T-helper 1 cell treated with Interleukin-12 subunit alpha and Interleukin-12 subunit beta and Interleukin-4 antibody, amounts not matched to agents 30 μg/mL and 1 μg/mL, for 36 hours (primary cell): Measurements from ENCODE around the gene MRPL52.
"Not testable (repeated sequence)": the region's sequence is repeated elsewhere in the genome, so short reads cannot be mapped to it uniquely, and the experiment has no call there.

Experiments used
- H3K27ac Mint-ChIP-seq: one replicate; pipeline ENCODE4 v1.8.0; 2021; ENCODE audit warnings: mild to moderate bottlenecking, mixed read lengths
- H3K27me3 Mint-ChIP-seq: one replicate; pipeline ENCODE4 v1.8.0; 2021; ENCODE audit warnings: low read depth, mixed read lengths
- H3K36me3 Mint-ChIP-seq: one replicate; pipeline ENCODE4 v1.8.0; 2021; ENCODE audit warnings: low read depth, mixed read lengths
- H3K4me1 Mint-ChIP-seq: one replicate; pipeline ENCODE4 v1.8.0; 2021; ENCODE audit warnings: low read depth, mixed read lengths
- H3K4me3 Mint-ChIP-seq: one replicate; pipeline ENCODE4 v1.8.0; 2021; ENCODE audit warnings: mild to moderate bottlenecking, moderate library complexity, mixed read lengths
- H3K9me3 Mint-ChIP-seq: one replicate; pipeline ENCODE4 v1.8.0; 2021; ENCODE audit warnings: mixed read lengths

MRPL52 gene

DNA sequence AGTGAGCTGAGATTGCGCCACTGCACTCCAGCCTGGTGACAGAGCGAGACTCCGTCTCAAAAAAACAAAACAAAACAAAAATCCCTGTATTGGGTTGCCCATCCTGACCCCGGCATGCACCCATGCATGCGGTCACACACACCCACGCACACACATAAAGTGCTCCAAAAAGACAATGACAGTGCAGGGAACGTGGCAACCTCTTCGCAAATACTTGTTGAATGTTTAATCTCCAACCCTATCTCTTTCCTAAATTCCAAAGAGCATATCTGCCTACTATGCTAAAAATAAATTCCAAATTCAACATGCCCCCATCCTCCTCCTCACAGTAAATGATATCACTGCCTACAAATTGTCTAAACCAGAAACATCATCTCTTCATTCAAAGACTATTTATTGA lies 28.0 kb upstream of the MRPL52 start:
- H3K27ac Mint-ChIP-seq: no peak overlapping the region
- H3K36me3 Mint-ChIP-seq: no peaks in the 10 kb centered on the region
- peaks cover 32% of the 10 kb centered on the region for H3K27me3 Mint-ChIP-seq
- no peaks in the 10 kb centered on the region for H3K4me1 Mint-ChIP-seq
- H3K4me3 Mint-ChIP-seq: no peak overlapping the region
- H3K9me3 Mint-ChIP-seq: no peaks in the 10 kb centered on the region

DNA sequence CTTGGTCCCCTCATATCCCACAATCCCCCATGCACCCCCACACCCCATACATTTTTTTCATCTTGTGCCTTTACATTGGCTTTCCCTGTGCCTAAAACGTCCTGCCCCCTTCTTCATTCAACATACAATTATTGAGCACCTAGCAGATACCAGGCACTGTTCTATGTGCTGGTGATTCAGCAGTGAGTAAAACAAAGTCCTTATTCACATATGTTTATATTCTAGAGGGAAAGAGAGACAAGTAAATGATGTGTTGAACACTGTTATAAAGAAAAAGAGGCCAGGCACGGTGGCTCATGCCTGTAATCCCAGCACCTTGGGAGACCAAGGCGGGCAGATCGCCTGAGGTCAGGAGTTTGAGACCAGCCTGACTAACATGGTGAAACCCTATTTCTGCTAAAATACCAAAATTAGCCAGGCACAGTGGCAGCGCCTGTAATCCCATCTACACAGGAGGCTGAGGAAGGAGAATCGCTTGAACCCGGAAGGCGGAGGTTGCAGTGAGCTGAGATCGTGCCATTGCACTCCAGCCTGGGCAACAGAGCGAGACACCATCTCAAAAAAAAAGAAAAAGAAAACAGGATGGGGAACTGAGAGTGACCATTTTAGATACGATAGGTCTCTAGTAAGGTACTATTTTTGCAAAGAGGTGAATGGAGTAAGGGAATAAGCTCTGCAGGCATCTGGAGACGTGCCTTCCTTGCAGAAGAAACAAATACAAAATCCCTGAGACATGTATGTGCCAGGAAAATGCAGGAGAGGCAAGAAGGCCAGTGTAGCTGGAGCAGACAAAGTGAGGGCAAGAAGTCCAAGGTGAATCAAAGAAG lies 26.6 kb upstream of the MRPL52 start:
- no peaks in the 10 kb centered on the region for H3K4me1 Mint-ChIP-seq
- H3K27me3 Mint-ChIP-seq: peaks cover 32% of the 10 kb centered on the region
- H3K4me3 Mint-ChIP-seq: no peak overlapping the region
- H3K27ac Mint-ChIP-seq: no peak overlapping the region
- H3K36me3 Mint-ChIP-seq: no peaks in the 10 kb centered on the region
- no peaks in the 10 kb centered on the region for H3K9me3 Mint-ChIP-seq

DNA sequence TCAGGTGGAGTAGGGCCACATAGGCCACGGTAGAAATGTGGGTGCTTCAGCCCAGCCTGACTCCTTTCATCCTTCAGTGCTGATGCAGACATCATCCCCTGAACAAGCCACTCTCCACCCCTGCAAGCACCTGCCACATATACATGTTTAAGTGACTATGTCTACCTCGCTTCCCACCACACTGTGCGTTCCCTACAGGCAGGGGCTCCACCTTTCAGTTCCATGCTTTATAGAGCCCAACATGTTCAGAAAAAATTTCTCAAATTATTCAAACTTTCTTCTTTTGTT lies 26.1 kb upstream of the MRPL52 start:
- Mint-ChIP-seq H3K36me3 (no peaks in the 10 kb centered on the region), H3K27me3 (peaks cover 30% of the 10 kb centered on the region), H3K4me3 (no peak overlapping the region), H3K9me3 (no peaks in the 10 kb centered on the region), H3K4me1 (no peaks in the 10 kb centered on the region), H3K27ac (no peak overlapping the region)

- not testable (repeated sequence) for H3K9me3 Mint-ChIP-seq, H3K27ac Mint-ChIP-seq, H3K4me3 Mint-ChIP-seq, H3K36me3 Mint-ChIP-seq, H3K4me1 Mint-ChIP-seq
- peaks cover 18% of the 10 kb centered on the region for H3K27me3 Mint-ChIP-seq
Observed at GRCh38 chr14:22805235-22805634, 24.5 kb upstream of the MRPL52 start.

DNA sequence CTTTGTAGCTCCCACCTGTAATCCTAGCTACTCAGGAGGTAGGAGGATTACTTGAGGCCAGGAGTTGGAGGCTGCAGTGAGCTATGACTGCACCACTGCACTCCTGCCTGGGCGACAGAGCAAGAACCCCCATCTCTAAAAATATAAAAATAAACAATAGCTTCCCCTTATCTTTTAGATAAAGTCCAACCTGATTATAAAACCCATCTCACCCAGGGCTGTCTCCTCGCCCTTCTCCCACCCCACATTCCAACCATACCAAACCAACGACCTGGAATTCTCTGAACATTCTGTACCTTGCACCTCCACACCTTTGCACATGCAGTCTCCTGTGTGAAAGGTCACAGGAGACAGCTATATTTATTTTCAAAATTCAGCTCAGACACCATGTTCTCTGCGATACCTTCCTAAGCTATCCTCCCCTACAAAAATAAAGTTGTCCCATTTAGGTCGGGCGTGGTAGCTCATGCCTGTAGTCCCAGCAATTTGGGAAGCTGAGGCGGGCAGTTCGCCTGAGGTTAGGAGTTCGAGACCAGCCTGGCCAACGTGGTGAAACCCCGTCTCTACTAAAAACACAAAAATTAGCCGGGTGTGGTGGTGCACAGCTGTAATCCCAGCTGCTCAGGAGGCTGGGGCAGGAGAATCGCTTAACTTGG lies 22.1 kb upstream of the MRPL52 start:
- H3K27me3 Mint-ChIP-seq: peaks cover 16% of the 10 kb centered on the region
- H3K36me3 Mint-ChIP-seq: no peaks in the 10 kb centered on the region
- H3K4me1 Mint-ChIP-seq: peaks cover 3% of the 10 kb centered on the region
- no peak overlapping the region for H3K4me3 Mint-ChIP-seq
- no peak overlapping the region for H3K27ac Mint-ChIP-seq
- no peaks in the 10 kb centered on the region for H3K9me3 Mint-ChIP-seq

DNA sequence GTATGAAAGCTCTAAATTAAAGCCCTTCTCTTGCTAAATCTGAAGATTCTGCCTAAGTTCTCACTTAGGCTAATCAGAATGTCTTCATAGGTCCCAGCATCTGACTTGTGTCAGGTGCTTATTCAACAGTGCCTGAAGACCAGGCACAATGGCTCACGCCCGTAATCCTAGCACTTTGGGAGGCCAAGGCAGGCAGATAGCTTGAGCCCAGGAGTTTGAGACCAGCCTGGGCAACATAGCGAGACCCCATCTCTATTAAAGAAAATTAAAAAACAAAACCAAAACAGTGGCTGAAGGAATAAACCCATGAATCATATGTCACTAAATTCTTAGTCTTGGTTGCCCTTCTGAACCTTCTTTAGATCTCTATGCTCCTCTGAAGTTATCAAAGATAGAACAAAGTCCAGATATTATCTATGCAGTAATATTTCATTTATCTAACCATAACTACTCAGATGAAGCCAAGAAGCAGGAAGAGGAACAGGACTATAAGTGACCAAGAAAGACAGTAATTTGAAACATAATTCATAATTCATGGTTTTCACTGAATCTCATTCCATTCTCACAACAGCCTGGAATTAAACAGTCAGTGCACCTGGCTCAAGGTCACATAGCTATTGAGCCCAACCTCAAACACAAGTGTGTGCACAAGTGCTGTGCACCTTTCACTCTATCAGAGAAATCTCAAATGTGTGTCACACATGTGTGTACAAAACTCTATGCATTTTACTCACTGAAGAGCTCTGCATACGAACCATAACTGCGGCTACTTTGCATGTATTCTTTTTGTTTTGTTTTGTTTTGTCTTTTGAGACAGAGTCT lies 21.1 kb upstream of the MRPL52 start:
- Mint-ChIP-seq H3K27ac (no peak overlapping the region), H3K4me1 (peaks cover 3% of the 10 kb centered on the region), H3K36me3 (no peaks in the 10 kb centered on the region), H3K9me3 (no peaks in the 10 kb centered on the region), H3K27me3 (peaks cover 12% of the 10 kb centered on the region), H3K4me3 (no peak overlapping the region)

- Mint-ChIP-seq H3K9me3 (no peaks in the 10 kb centered on the region), H3K4me3 (no peak overlapping the region), H3K4me1 (peaks cover 10% of the 10 kb centered on the region), H3K27me3 (peaks cover 7% of the 10 kb centered on the region), H3K36me3 (no peaks in the 10 kb centered on the region), H3K27ac (no peak overlapping the region)
Observed at GRCh38 chr14:22811722-22812121, 18.0 kb upstream of the MRPL52 start.

DNA sequence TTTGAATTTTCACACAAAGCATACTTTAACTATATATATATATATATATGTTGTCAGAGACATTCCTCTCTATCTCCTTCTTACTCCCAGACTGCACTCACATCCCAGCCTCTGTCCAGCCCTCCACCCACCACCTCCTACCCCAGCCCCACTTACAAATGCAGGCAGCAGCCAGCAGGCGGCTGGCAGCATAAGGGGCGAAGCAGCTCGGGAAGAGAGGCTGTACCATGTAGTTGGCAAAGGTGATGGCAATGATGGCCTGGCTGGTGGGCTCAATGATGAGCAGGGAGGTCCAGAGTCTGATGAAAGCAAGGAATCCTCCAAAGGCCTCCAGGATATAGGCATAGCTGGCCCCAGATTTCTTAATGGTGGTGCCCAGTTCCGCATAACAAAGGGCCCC lies 16.9 kb upstream of the MRPL52 start:
- peaks cover 10% of the 10 kb centered on the region for H3K4me1 Mint-ChIP-seq
- no peak overlapping the region for H3K27ac Mint-ChIP-seq
- no peak overlapping the region for H3K4me3 Mint-ChIP-seq
- peaks cover 3% of the 10 kb centered on the region for H3K27me3 Mint-ChIP-seq
- no peaks in the 10 kb centered on the region for H3K9me3 Mint-ChIP-seq
- no peaks in the 10 kb centered on the region for H3K36me3 Mint-ChIP-seq

DNA sequence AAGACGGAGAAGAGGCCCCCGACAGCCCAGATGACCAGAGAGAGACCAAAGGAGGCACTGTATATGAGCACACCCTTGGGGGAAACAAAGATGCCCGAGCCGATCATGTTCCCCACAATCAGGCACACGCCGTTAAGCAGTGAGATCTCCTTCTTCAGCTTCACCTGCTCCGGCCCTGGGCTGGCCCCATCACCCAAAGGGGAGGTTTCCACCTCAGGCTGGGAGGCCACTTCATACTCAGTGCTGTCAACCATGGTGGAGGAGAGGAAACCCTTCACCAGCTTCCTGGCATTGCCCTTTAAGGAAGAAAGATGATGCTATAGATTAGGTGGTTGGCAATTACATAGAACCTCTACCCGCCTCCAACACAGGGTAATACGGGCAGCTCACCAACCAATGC lies 16.5 kb upstream of the MRPL52 start:
- Mint-ChIP-seq H3K27me3 (peaks cover 3% of the 10 kb centered on the region), H3K9me3 (no peaks in the 10 kb centered on the region), H3K27ac (no peak overlapping the region), H3K4me3 (no peak overlapping the region), H3K36me3 (no peaks in the 10 kb centered on the region), H3K4me1 (peaks cover 10% of the 10 kb centered on the region)

- Mint-ChIP-seq H3K4me1 (peaks cover 16% of the 10 kb centered on the region), H3K27ac (no peak overlapping the region), H3K4me3 (no peak overlapping the region), H3K36me3 (no peaks in the 10 kb centered on the region), H3K27me3 (peaks cover 3% of the 10 kb centered on the region), H3K9me3 (no peaks in the 10 kb centered on the region)
Observed at GRCh38 chr14:22814373-22814772, 15.3 kb upstream of the MRPL52 start.

- H3K9me3 Mint-ChIP-seq: no peaks in the 10 kb centered on the region
- peak within 1 kb of the TSS; percentile 1 for H3K27ac Mint-ChIP-seq
- H3K4me1 Mint-ChIP-seq: peaks cover 21% of the 10 kb centered on the region
- no peaks in the 10 kb centered on the region for H3K36me3 Mint-ChIP-seq
- peaks cover 3% of the 10 kb centered on the region for H3K27me3 Mint-ChIP-seq
- H3K4me3 Mint-ChIP-seq: no peak within 1 kb of the TSS
Observed at GRCh38 chr14:22814941-22815713, 14.6 kb upstream of the MRPL52 start, which contains the start of gene SLC7A7. TSS of gene SLC7A7 (minus strand) at chr14:22815435. CDS start at chr14:22813398, 2,037 bp downstream.

- H3K4me1 Mint-ChIP-seq: peaks cover 29% of the 10 kb centered on the region
- peak overlapping the region; percentile 43 for H3K27ac Mint-ChIP-seq
- H3K36me3 Mint-ChIP-seq: no peaks in the 10 kb centered on the region
- no peaks in the 10 kb centered on the region for H3K9me3 Mint-ChIP-seq
- H3K27me3 Mint-ChIP-seq: peaks cover 7% of the 10 kb centered on the region
- H3K4me3 Mint-ChIP-seq: no peak overlapping the region
Observed at GRCh38 chr14:22819151-22819988, 10.3 kb upstream of the MRPL52 start.

DNA sequence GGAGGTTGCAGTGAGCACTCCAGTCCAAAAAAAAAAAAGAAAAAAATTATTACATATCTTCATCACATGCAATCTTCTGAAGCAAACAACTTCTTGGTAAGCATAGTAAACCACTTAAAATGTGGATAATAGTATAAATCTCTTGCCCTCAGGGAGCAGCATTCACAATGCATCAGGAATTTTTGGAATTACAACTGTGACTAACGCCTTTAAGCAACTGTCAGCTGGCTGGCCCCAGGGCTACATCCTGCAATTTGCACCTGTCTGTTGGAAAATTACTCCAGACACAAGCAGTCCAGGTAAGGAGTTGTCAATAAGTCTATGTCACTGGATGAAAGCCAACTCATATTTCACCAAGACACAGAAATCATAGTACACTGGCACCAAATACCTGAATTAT lies 9.0 kb upstream of the MRPL52 start:
- Mint-ChIP-seq H3K4me1 (peaks cover 34% of the 10 kb centered on the region), H3K27me3 (peaks cover 7% of the 10 kb centered on the region), H3K27ac (no peak overlapping the region), H3K9me3 (no peaks in the 10 kb centered on the region), H3K36me3 (no peaks in the 10 kb centered on the region), H3K4me3 (no peak overlapping the region)
